BE2C (cell line): Measurements from ENCODE around the gene ARMC9.

Experiments
- DNase-seq: peaks from one replicate; pipeline ENCODE4 v3.0.0-alpha.2; 2020
- H3K27me3 ChIP-seq: fragments of 250-450 bp; sonication (Bioruptor Pico); 2 replicates; pipeline ENCODE4 v1.5.1; 2020; ENCODE audit warnings: mild to moderate bottlenecking
- H3K36me3 ChIP-seq: fragments of 250-450 bp; sonication (Bioruptor Pico); 2 replicates; pipeline ENCODE4 v1.5.1; 2020; ENCODE audit warnings: mild to moderate bottlenecking
- H3K4me1 ChIP-seq: fragments of 250-450 bp; sonication (Bioruptor Pico); 2 replicates; pipeline ENCODE4 v1.5.1; 2020
- H3K4me3 ChIP-seq: 2 replicates; pipeline ENCODE4 v1.5.1; 2011; ENCODE audit warnings: low read depth, low read length
- H3K9me3 ChIP-seq: fragments of 250-450 bp; sonication (Bioruptor Pico); 2 replicates; pipeline ENCODE4 v1.5.1; 2020
- CTCF ChIP-seq: IDR thresholded peaks from 2 replicates; pipeline ENCODE4 v1.5.1; 2012; ENCODE audit warnings: mild to moderate bottlenecking, low read depth, low read length

Gene ARMC9

DNA sequence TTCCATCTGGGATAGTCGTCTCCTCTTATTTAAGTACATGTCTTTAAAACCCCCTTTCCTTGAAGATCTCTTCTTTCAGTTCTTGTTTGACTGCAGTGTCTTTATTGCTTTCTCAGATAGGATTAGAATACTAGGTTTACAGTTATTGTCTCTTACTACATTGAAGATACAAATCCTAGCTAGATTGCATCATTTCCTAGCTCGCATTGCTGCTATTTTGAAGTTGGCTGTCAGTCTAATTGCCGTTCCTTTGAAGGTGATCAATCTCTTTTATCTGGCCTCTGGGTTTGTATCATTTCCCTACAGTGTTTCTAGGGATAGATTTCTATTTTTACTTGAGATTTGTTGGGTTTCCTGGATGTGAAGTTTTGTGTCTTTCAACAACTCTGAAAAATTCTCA, 20.9 kb downstream of the ARMC9 start:
- no peak for TF ChIP-seq CTCF
- Histone ChIP-seq H3K4me3 (no peak overlapping the region), H3K4me1 (no peaks in the 10 kb centered on the region), H3K36me3 (peaks cover 20% of the 10 kb centered on the region), H3K9me3 (no peaks in the 10 kb centered on the region), H3K27me3 (no peaks in the 10 kb centered on the region)
- DNase-seq: no peak

DNA sequence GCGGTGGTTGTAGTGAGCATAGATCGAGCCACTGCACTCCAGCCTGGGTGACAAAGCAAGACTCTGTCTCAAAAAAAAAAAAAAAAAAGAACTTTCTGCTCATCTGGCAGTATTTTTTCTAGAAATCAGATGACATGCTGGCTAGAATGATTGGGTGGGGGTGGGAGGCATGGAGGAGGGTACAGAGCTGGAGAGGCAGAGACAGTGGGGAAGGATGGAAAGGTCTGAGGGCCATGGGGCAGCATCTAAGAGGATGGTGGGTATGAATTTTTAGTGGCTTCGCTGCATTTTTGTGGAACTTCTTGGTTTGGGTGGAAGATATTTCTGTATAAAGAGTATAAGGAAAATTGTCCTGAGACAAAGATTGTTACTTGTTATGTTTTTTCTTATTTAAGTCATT, 23.3 kb downstream of the ARMC9 start:
- H3K4me3 ChIP-seq: no peak overlapping the region
- no peak for DNase-seq
- peaks cover 17% of the 10 kb centered on the region for H3K36me3 ChIP-seq
- H3K9me3 ChIP-seq: no peaks in the 10 kb centered on the region
- TF ChIP-seq CTCF: no peak
- H3K4me1 ChIP-seq: no peaks in the 10 kb centered on the region
- no peaks in the 10 kb centered on the region for H3K27me3 ChIP-seq

GRCh38 chr2:231222318-231223000, 24.0 kb downstream of the ARMC9 start:
- peaks cover 16% of the 10 kb centered on the region for H3K36me3 ChIP-seq
- no peaks in the 10 kb centered on the region for H3K9me3 ChIP-seq
- H3K27me3 ChIP-seq: no peaks in the 10 kb centered on the region
- H3K4me3 ChIP-seq: no peak overlapping the region
- DNase-seq: no peak
- peaks cover under 1% of the 10 kb centered on the region for H3K4me1 ChIP-seq
- TF ChIP-seq CTCF: no peak

DNA sequence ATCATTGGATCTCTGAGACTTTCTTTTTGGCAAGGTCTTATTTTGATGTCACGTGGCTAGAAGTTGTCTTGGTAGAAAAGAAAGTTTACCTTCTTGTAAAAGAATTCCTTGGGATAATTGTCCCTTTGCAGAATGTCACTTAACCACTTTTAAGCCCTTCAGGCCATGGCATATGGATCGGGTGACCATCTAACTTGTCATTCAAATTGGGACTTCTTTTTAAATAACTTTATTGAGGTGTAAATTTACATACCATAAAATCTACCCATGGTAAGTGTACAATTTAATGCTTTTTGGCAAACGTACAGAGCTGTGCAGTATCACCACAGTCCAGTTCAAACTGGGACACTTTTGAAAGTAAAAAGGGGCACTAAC, 24.6 kb downstream of the ARMC9 start:
- no peaks in the 10 kb centered on the region for H3K27me3 ChIP-seq
- TF ChIP-seq CTCF: no peak
- no peak for DNase-seq
- H3K36me3 ChIP-seq: peaks cover 12% of the 10 kb centered on the region
- no peak overlapping the region for H3K4me3 ChIP-seq
- peaks cover 6% of the 10 kb centered on the region for H3K4me1 ChIP-seq
- no peaks in the 10 kb centered on the region for H3K9me3 ChIP-seq

GRCh38 chr2:231223458-231223976, 25.1 kb downstream of the ARMC9 start:
- H3K4me1 ChIP-seq: peaks cover 11% of the 10 kb centered on the region
- no peaks in the 10 kb centered on the region for H3K9me3 ChIP-seq
- H3K36me3 ChIP-seq: peaks cover 12% of the 10 kb centered on the region
- TF ChIP-seq CTCF: no peak
- DNase-seq: no peak
- H3K27me3 ChIP-seq: no peaks in the 10 kb centered on the region
- H3K4me3 ChIP-seq: no peak overlapping the region

DNA sequence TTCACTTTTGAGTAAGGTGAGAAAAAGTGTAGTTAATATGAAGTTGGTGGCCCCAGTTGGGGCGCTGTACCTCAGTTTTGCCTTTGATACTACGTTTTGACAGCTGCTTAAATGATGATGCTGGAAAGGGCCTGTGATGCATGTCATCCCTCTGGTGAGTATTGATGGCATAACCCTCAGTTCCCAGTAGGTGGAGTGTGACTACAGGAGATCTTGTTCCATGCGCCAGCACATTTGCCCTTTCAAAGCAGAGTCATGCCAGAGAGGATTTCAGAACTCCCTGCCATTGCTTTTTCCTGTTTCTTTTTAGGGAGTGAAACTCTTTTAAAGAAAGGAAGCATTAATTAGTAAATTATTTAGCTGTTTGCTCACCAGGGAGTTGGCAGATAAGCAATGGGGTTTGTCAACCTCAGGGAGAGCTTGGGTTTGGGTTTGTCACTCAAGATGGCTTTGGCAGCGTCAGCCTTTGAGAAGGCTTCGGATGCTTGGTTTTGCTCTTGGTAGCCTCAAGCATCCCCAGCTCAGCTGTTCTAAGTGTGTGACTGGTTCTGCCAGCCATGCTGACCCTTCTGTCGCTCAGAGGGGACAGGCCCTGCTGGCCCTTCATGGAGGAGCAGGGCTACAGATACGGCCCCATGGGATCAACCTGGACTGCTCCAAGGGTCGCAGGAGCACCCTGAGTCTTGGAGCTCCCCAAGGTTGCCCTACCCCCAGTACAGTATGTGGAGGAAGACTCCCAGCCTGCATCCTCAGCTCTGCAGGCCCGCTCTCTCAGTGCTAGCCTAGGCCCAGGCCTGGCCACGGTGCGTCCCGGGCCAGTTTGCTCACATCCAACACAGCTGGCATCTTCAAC, 29.1 kb downstream of the ARMC9 start:
- H3K27me3 ChIP-seq: no peaks in the 10 kb centered on the region
- peak; percentile 77 for DNase-seq
- peaks cover 15% of the 10 kb centered on the region for H3K4me1 ChIP-seq
- peak; percentile 98 for TF ChIP-seq CTCF
- H3K9me3 ChIP-seq: no peaks in the 10 kb centered on the region
- H3K4me3 ChIP-seq: no peak overlapping the region
- no peaks in the 10 kb centered on the region for H3K36me3 ChIP-seq
